Activated naive CD8-positive, alpha-beta T cell treated with anti-CD3 and anti-CD28 coated beads, Interleukin-2, amount 10 ng/mL, durations not matched to agents 7 days and 5 days (primary cell): ENCODE results near the gene ASMTL. TPM values are rescaled to one million over a fixed set of nuclear protein-coding genes. Genes with fewer than 3 reads are reported as not detected.
"Not testable (repeated sequence)": the region's sequence is repeated elsewhere in the genome, so short reads cannot be mapped to it uniquely, and the experiment has no call there.

Experiments used
- ATAC-seq: fragments of 150-1000 bp; cut with Tn5 transposase; one replicate; pipeline ENCODE4 v1.10.0; 2021; ENCODE audit warnings: low read depth, moderate library complexity
- POLR2A ChIA-PET: fragments of 350-600 bp; sonication (Branson Sonifier 250); formaldehyde crosslinking; loops from one replicate; lab custom pipeline; 2021; ENCODE audit warnings: antibody characterized with exemption; lab: Charles Lee
- DNase-seq: peaks from one replicate; pipeline ENCODE4 v3.0.0; 2021
- H3K27ac Mint-ChIP-seq: one replicate; pipeline ENCODE4 v1.8.0; 2022; ENCODE audit warnings: mild to moderate bottlenecking, mixed read lengths
- H3K27me3 Mint-ChIP-seq: one replicate; pipeline ENCODE4 v1.8.0; 2022; ENCODE audit warnings: mild to moderate bottlenecking, moderate library complexity, mixed read lengths
- H3K36me3 Mint-ChIP-seq: one replicate; pipeline ENCODE4 v1.8.0; 2021; ENCODE audit warnings: mild to moderate bottlenecking, mixed read lengths
- H3K4me1 Mint-ChIP-seq: one replicate; pipeline ENCODE4 v1.8.0; 2021; ENCODE audit warnings: mixed read lengths
- H3K4me3 Mint-ChIP-seq: one replicate; pipeline ENCODE4 v1.8.0; 2022; ENCODE audit warnings: mild to moderate bottlenecking, moderate library complexity, mixed read lengths
- H3K9me3 Mint-ChIP-seq: one replicate; pipeline ENCODE4 v1.8.0; 2021; ENCODE audit warnings: mixed read lengths
- total RNA-seq, 2 experiments: library from RNA; stranded (reverse); gene quantifications; one replicate each; pipeline ENCODE4 v1.2.3, GENCODE V29; 2021

Gene ASMTL
- total RNA-seq, 2 experiments from 2014 or later: 39.4 to 42.2 TPM

GRCh38 chrX:1386338-1387127 is 66.2 kb downstream of the ASMTL start:
- no peak for ATAC-seq
- H3K36me3 Mint-ChIP-seq: peaks cover 31% of the 10 kb centered on the region
- H3K27ac Mint-ChIP-seq: no peak overlapping the region
- no peaks in the 10 kb centered on the region for H3K27me3 Mint-ChIP-seq
- no peak overlapping the region for H3K4me3 Mint-ChIP-seq
- DNase-seq: no peak
- POLR2A ChIA-PET: no interaction called here
- peaks cover 12% of the 10 kb centered on the region for H3K4me1 Mint-ChIP-seq
- no peaks in the 10 kb centered on the region for H3K9me3 Mint-ChIP-seq

DNA sequence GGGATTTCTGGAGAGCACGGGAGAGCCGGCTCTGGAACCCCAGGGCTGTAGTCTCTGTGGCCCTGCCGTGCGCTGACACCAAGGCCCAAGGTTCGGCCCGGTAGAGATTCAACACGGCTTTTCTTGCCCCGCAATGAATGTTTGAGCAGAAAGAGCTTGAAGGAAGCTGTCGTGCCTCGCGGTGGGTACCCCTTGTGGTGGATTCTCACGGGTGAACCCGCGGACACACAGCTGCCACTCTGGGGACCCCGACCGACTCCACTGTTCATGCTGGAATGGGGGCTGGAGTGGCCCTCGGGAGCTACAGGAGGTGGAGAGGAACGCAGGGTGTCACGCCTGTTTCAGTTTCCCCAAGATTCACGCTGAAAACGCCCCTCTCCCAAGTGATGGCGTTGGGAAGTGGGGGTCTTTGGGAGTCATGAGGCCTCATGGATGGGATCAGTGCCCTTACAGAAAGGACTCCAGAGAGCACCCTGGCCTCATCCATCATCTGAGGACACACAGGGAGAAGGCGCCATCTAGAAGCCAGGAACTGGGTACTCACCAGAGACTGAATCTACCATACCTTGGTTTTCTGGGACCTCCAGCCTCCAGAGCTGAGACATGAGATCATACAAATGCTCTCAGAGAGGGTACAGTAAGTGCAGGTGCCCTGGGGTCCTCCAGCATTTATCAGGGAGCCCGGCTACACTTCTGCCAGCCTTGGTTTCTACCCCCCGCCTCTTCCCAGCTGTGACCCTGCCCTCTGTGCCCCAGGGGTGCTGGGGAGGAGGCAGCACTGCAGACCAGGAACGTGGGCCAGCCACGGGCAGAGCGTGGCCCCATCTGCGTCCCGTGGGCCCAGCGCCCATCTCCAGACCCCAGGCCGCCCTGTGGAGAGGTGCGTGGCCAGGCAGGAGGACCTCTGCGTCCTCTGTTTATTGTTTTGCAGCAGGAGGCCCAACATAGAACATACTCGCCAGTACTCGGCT is 67.2 kb downstream of the ASMTL start:
- Mint-ChIP-seq H3K9me3 (no peaks in the 10 kb centered on the region), H3K36me3 (peaks cover 31% of the 10 kb centered on the region), H3K4me3 (no peak overlapping the region), H3K27me3 (no peaks in the 10 kb centered on the region), H3K27ac (no peak overlapping the region), H3K4me1 (peaks cover 9% of the 10 kb centered on the region)
- ATAC-seq (no peak), DNase-seq (no peak)
- POLR2A ChIA-PET: no interaction called here

GRCh38 chrX:1384658-1385252 is 68.0 kb downstream of the ASMTL start:
- Mint-ChIP-seq H3K9me3 (no peaks in the 10 kb centered on the region), H3K4me3 (no peak overlapping the region), H3K27ac (no peak overlapping the region), H3K4me1 (peaks cover 12% of the 10 kb centered on the region), H3K27me3 (no peaks in the 10 kb centered on the region), H3K36me3 (peaks cover 35% of the 10 kb centered on the region)
- POLR2A ChIA-PET: no interaction called here
- DNase-seq: no peak
- no peak for ATAC-seq

- no peak overlapping the region for H3K27ac Mint-ChIP-seq
- H3K27me3 Mint-ChIP-seq: no peaks in the 10 kb centered on the region
- DNase-seq: no peak
- H3K4me1 Mint-ChIP-seq: peaks cover 4% of the 10 kb centered on the region
- no peak for ATAC-seq
- POLR2A ChIA-PET: no interaction called here
- no peaks in the 10 kb centered on the region for H3K9me3 Mint-ChIP-seq
- H3K36me3 Mint-ChIP-seq: peaks cover 13% of the 10 kb centered on the region
- no peak overlapping the region for H3K4me3 Mint-ChIP-seq
These were observed 72.0 kb downstream of the ASMTL start for GRCh38 chrX:1380672-1381233.

DNA sequence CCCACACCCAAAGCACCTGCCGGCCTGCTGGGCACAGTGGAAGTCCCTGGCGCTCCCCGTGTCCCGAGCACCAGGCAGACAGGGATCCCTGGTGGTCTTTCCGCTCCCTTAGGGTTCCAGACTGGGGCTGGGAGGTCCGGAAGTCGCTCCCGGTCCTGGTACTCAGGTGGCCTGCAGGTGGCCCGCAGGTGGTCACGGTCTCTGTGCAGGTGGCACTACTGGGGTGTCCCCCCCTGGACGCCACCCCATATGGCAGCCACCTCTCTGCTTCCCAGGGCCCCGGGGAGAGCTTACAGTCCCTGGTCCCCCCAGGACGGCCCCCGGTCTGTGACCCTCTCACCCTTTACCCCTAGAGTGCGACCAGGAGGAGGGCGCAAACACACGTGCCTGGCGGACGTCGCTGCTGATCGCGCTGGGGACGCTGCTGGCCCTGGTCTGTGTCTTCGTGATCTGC is 74.4 kb downstream of the ASMTL start:
- POLR2A ChIA-PET: no interaction called here
- Mint-ChIP-seq H3K27me3 (no peaks in the 10 kb centered on the region), H3K9me3 (no peaks in the 10 kb centered on the region), H3K4me1 (peaks cover 4% of the 10 kb centered on the region), H3K4me3 (no peak overlapping the region), H3K36me3 (peaks cover 4% of the 10 kb centered on the region), H3K27ac (no peak overlapping the region)
- ATAC-seq (no peak), DNase-seq (no peak)

GRCh38 chrX:1368385-1368698 is 84.4 kb downstream of the ASMTL start:
- ATAC-seq (no peak), DNase-seq (no peak)
- H3K4me1 Mint-ChIP-seq: no peaks in the 10 kb centered on the region
- H3K27ac Mint-ChIP-seq: no peak overlapping the region
- H3K4me3 Mint-ChIP-seq: no peak overlapping the region
- POLR2A ChIA-PET: no interaction called here
- H3K36me3 Mint-ChIP-seq: peaks cover 7% of the 10 kb centered on the region
- H3K27me3 Mint-ChIP-seq: no peaks in the 10 kb centered on the region
- H3K9me3 Mint-ChIP-seq: no peaks in the 10 kb centered on the region

GRCh38 chrX:1366363-1366762 is 86.3 kb downstream of the ASMTL start:
- H3K27ac Mint-ChIP-seq, H3K4me3 Mint-ChIP-seq, H3K27me3 Mint-ChIP-seq, H3K9me3 Mint-ChIP-seq, DNase-seq, H3K4me1 Mint-ChIP-seq, ATAC-seq, POLR2A ChIA-PET: not testable (repeated sequence)
- peaks cover 15% of the 10 kb centered on the region for H3K36me3 Mint-ChIP-seq

DNA sequence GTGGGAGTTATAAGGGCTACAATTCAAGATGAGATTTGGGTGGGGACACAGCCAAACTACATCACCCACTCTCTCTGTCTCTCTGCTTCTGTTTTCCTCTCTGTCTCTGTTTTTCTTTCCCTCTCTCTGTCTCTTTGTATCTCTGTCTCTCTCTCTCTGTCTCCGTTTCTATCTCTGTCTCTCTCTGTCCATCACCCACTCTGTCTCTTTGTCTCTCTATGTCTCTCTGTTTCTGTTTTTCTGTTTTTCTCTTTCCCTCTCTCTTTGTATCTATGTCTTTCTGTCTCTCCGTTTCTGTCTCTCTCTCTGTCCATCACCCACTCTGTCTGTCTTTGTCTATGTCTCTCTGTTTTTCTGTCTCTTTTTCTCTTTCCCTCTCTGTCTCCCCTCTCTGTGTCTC is 90.8 kb downstream of the ASMTL start:
- Mint-ChIP-seq H3K4me3 (no peak overlapping the region), H3K27ac (no peak overlapping the region), H3K9me3 (peaks cover 3% of the 10 kb centered on the region), H3K36me3 (peaks cover 38% of the 10 kb centered on the region), H3K4me1 (peaks cover 2% of the 10 kb centered on the region), H3K27me3 (no peaks in the 10 kb centered on the region)
- POLR2A ChIA-PET: no interaction called here
- DNase-seq (no peak), ATAC-seq (no peak)

- Mint-ChIP-seq H3K4me3 (no peak overlapping the region), H3K36me3 (peaks cover 38% of the 10 kb centered on the region), H3K4me1 (peaks cover 2% of the 10 kb centered on the region), H3K27me3 (no peaks in the 10 kb centered on the region), H3K9me3 (peaks cover 3% of the 10 kb centered on the region), H3K27ac (no peak overlapping the region)
- no peak for ATAC-seq
- DNase-seq: no peak
- POLR2A ChIA-PET: no interaction called here
These were observed 91.4 kb downstream of the ASMTL start for GRCh38 chrX:1361275-1361674.

- no peaks in the 10 kb centered on the region for H3K27me3 Mint-ChIP-seq
- peaks cover 38% of the 10 kb centered on the region for H3K36me3 Mint-ChIP-seq
- POLR2A ChIA-PET: no interaction called here
- H3K9me3 Mint-ChIP-seq: peaks cover 3% of the 10 kb centered on the region
- DNase-seq: no peak
- no peak overlapping the region for H3K27ac Mint-ChIP-seq
- ATAC-seq: no peak
- H3K4me1 Mint-ChIP-seq: peaks cover 5% of the 10 kb centered on the region
- no peak overlapping the region for H3K4me3 Mint-ChIP-seq
These were observed 92.5 kb downstream of the ASMTL start for GRCh38 chrX:1360171-1360570.

GRCh38 chrX:1359477-1359873 is 93.2 kb downstream of the ASMTL start:
- ATAC-seq (no peak), DNase-seq (no peak)
- Mint-ChIP-seq H3K9me3 (peaks cover 3% of the 10 kb centered on the region), H3K27ac (no peak overlapping the region), H3K4me3 (no peak overlapping the region), H3K27me3 (no peaks in the 10 kb centered on the region), H3K36me3 (peaks cover 34% of the 10 kb centered on the region), H3K4me1 (peaks cover 5% of the 10 kb centered on the region)
- POLR2A ChIA-PET: no interaction called here

DNA sequence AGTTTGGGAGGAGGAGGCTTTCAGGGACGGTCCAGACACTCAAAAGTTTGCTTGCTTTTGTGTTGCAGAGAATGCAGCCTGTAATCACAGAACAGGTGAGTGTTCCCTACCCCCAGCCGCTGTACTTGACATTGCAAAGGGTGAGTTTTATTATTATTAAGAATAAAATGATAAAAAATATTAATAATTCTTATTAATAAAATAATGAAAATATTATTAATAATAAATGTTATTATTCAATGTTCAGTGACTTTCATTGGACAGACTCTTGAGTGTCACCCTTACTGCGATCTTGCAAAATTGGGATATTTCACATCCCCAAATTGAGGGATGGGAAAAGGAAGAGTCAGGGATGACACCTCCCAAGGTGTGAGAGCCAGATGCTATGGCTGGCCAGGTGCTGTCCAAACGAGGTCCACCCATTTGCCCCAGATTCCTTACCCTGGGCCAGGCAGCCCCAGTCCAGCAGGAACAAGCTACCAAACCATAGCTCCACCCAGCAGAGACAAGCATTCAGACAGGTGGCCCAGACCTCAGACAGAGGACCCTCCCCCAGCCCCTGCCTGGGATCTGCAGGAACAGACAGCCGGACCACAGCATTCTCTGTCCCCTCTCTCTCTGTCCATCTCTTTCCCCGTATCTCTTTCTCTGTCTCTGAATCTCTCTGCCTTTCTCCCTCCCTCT is 93.8 kb downstream of the ASMTL start:
- ATAC-seq (no peak), DNase-seq (no peak)
- H3K27ac Mint-ChIP-seq: no peak overlapping the region
- peaks cover 37% of the 10 kb centered on the region for H3K36me3 Mint-ChIP-seq
- no peaks in the 10 kb centered on the region for H3K27me3 Mint-ChIP-seq
- peaks cover 8% of the 10 kb centered on the region for H3K4me1 Mint-ChIP-seq
- H3K9me3 Mint-ChIP-seq: peaks cover 3% of the 10 kb centered on the region
- POLR2A ChIA-PET: no interaction called here
- no peak overlapping the region for H3K4me3 Mint-ChIP-seq

- POLR2A ChIA-PET: no interaction called here
These were observed 94.7 kb downstream of the ASMTL start for GRCh38 chrX:1357993-1358392.

More at GRCh38 chrX:1357993-1358392, 94.7 kb downstream of the ASMTL start:
- H3K36me3 Mint-ChIP-seq: peaks cover 37% of the 10 kb centered on the region
- H3K4me1 Mint-ChIP-seq: peaks cover 8% of the 10 kb centered on the region
- no peak for DNase-seq
- ATAC-seq: no peak
- no peaks in the 10 kb centered on the region for H3K27me3 Mint-ChIP-seq
- H3K27ac Mint-ChIP-seq: no peak overlapping the region
- peaks cover 3% of the 10 kb centered on the region for H3K9me3 Mint-ChIP-seq
- H3K4me3 Mint-ChIP-seq: no peak overlapping the region
